Transverse colon (tissue), 4 donors: Measurements from ENCODE around the gene GAREM1.

ENCODE experiments used
- POLR2A ChIP-seq: fragments of 450-650 bp; IDR thresholded peaks from one replicate; pipeline ENCODE4 v1.6.1; 2016; ENCODE audit warnings: antibody characterized with exemption, mild to moderate bottlenecking, moderate library complexity
- POLR2AphosphoS5 ChIP-seq, 3 donors: sonication (generic); formaldehyde crosslinking; IDR thresholded peaks; one replicate each; pipeline ENCODE4 v1.6.1; 2016; ENCODE audit warnings: antibody characterized with exemption in 3 of 3
- TF ChIP-seq, protein P1 (sequence below), 5 experiments: fragments of 200-600 bp in 3 of 5; fragments of 450-650 bp in 2 of 5; sonication (generic) in 3 of 5; IDR thresholded peaks; 1 replicate in 2 of 5; 2 replicates in 3 of 5; pipeline ENCODE4 v1.5.1; 2016 to 2017; ENCODE audit warnings: antibody characterized with exemption in 5 of 5, inconsistent platforms in 3 of 5, mild to moderate bottlenecking in 2 of 5, moderate library complexity in 1 of 5

DNA sequence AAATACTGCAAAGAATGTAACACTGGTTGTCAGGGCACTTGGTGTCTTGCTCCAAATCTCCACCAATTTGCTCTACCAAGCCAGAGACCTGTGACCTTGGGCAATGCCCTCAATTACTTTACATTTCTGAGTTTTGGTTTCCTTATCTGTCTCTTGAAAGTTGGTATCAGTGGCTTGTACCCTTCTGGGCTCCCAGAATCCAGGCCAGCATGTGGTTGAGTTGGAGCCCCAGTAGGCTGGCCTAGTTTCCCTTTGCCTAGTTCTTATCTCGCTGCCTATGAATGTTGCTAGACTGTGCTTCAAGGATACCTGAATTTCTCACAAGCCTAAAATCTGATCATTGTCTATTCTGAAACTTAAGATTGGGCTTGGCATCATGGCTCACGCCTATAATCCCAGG lies 254.3 kb downstream of the GAREM1 start:
- TF ChIP-seq, protein P1, sequence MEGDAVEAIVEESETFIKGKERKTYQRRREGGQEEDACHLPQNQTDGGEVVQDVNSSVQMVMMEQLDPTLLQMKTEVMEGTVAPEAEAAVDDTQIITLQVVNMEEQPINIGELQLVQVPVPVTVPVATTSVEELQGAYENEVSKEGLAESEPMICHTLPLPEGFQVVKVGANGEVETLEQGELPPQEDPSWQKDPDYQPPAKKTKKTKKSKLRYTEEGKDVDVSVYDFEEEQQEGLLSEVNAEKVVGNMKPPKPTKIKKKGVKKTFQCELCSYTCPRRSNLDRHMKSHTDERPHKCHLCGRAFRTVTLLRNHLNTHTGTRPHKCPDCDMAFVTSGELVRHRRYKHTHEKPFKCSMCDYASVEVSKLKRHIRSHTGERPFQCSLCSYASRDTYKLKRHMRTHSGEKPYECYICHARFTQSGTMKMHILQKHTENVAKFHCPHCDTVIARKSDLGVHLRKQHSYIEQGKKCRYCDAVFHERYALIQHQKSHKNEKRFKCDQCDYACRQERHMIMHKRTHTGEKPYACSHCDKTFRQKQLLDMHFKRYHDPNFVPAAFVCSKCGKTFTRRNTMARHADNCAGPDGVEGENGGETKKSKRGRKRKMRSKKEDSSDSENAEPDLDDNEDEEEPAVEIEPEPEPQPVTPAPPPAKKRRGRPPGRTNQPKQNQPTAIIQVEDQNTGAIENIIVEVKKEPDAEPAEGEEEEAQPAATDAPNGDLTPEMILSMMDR (IDR thresholded peaks at IDR 0.05): no peak
- TF ChIP-seq POLR2AphosphoS5 (IDR thresholded peaks at IDR 0.05): no peak
- TF ChIP-seq POLR2A: no peak
